Endothelial cell (in vitro differentiated cells): ENCODE measurements around the gene C17orf113. TPM values are rescaled to one million over a fixed set of nuclear protein-coding genes. Genes with fewer than 3 reads are reported as not detected.

Experiments used
- DNase-seq: peaks from one replicate; pipeline ENCODE4 v3.0.0; 2021; ENCODE audit warnings: low spot score
- H3K27ac Mint-ChIP-seq: one replicate; pipeline ENCODE4 v1.8.0; 2021; ENCODE audit warnings: mixed read lengths, inconsistent platforms; ENCODE audit not compliant: unreplicated experiment
- H3K27me3 Mint-ChIP-seq: one replicate; pipeline ENCODE4 v1.8.0; 2021; ENCODE audit warnings: mild to moderate bottlenecking, moderate library complexity, mixed read lengths, inconsistent platforms; ENCODE audit not compliant: unreplicated experiment
- H3K36me3 Mint-ChIP-seq: one replicate; pipeline ENCODE4 v1.8.0; 2021; ENCODE audit warnings: mild to moderate bottlenecking, low read depth, mixed read lengths, inconsistent platforms; ENCODE audit not compliant: unreplicated experiment
- H3K4me1 Mint-ChIP-seq: one replicate; pipeline ENCODE4 v1.8.0; 2021; ENCODE audit warnings: mild to moderate bottlenecking, mixed read lengths, inconsistent platforms; ENCODE audit not compliant: unreplicated experiment
- H3K4me3 Mint-ChIP-seq: one replicate; pipeline ENCODE4 v1.8.0; 2021; ENCODE audit warnings: mild to moderate bottlenecking, mixed read lengths, inconsistent platforms; ENCODE audit not compliant: unreplicated experiment
- H3K9me3 Mint-ChIP-seq: one replicate; pipeline ENCODE4 v1.8.0; 2021; ENCODE audit warnings: mixed read lengths, inconsistent platforms; ENCODE audit not compliant: unreplicated experiment
- total RNA-seq: library from RNA; stranded (reverse); fragmentation: NEBNext Ultra II Directional; extraction: Animal tissue kit (Norgen Biotek cat#: 25700); gene quantifications from one replicate; pipeline ENCODE4 v1.2.1, GENCODE V29; 2021; ENCODE audit not compliant: unreplicated experiment
- TF ChIP-seq, protein P1 (sequence below): fragments of 200-600 bp; sonication (generic); IDR thresholded peaks from one replicate; pipeline ENCODE4 v1.5.0; 2021; ENCODE audit warnings: antibody characterized with exemption; ENCODE audit not compliant: unreplicated experiment

C17orf113 gene
- total RNA-seq, 1 donor from 2014 or later = 1.6 TPM

DNA sequence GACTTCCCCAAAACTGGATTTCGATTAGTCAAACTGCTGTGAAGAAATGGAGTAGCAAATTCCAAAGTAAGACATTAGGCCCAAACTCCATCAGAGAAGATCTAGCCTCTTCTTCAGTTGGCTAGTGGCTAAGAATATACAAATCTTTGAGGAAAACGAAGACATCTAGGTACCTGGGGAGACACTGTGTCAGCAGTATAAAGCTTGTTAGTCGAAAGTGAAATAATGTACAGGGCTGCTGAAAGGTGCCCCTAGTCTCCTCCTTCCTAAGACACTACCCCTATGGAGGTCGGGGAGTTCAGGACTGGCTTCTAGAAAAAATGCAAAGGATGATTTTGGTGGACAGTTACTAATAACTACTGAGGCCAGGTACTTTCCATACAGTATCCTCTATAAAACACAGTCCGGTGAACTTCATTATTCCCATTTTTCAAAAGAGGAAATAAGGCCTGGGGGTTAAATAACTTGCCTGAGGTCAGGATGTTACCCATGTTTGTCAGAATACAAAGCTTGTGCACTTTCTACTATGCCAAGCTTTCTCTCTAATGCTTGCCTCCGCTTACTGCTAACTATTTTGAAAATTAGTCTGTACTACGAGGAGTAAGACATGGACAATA, 48.1 kb downstream of the C17orf113 start:
- H3K4me1 Mint-ChIP-seq = peaks cover 4% of the 10 kb centered on the region
- TF ChIP-seq, protein P1, sequence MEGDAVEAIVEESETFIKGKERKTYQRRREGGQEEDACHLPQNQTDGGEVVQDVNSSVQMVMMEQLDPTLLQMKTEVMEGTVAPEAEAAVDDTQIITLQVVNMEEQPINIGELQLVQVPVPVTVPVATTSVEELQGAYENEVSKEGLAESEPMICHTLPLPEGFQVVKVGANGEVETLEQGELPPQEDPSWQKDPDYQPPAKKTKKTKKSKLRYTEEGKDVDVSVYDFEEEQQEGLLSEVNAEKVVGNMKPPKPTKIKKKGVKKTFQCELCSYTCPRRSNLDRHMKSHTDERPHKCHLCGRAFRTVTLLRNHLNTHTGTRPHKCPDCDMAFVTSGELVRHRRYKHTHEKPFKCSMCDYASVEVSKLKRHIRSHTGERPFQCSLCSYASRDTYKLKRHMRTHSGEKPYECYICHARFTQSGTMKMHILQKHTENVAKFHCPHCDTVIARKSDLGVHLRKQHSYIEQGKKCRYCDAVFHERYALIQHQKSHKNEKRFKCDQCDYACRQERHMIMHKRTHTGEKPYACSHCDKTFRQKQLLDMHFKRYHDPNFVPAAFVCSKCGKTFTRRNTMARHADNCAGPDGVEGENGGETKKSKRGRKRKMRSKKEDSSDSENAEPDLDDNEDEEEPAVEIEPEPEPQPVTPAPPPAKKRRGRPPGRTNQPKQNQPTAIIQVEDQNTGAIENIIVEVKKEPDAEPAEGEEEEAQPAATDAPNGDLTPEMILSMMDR = no peak
- no peak for DNase-seq
- H3K4me3 Mint-ChIP-seq = no peak overlapping the region
- H3K27ac Mint-ChIP-seq = no peak overlapping the region
- H3K27me3 Mint-ChIP-seq = no peaks in the 10 kb centered on the region
- peaks cover 17% of the 10 kb centered on the region for H3K36me3 Mint-ChIP-seq
- no peaks in the 10 kb centered on the region for H3K9me3 Mint-ChIP-seq

DNA sequence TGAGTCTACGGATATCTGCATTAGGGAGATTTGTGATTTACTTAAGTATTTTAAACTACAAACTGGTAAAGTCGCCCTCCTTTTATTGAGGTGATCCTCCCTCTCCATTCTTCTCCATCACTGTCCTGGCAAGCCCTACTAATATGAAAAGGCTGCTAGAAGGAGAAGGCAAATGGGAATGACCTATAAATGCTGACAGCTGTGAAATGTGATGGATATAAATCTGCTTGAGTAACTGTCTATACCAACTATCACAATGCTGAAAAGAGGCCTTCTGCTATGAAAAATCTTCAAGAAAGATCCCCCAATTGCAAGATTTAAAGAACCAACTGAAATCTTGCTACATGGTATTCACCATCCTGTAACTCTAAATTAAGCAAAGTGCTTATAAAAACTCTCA, 48.7 kb downstream of the C17orf113 start:
- H3K9me3 Mint-ChIP-seq = no peaks in the 10 kb centered on the region
- no peak overlapping the region for H3K4me3 Mint-ChIP-seq
- peaks cover 17% of the 10 kb centered on the region for H3K36me3 Mint-ChIP-seq
- TF ChIP-seq, protein P1 = no peak
- no peak for DNase-seq
- no peaks in the 10 kb centered on the region for H3K27me3 Mint-ChIP-seq
- H3K4me1 Mint-ChIP-seq = peaks cover 4% of the 10 kb centered on the region
- no peak overlapping the region for H3K27ac Mint-ChIP-seq

DNA sequence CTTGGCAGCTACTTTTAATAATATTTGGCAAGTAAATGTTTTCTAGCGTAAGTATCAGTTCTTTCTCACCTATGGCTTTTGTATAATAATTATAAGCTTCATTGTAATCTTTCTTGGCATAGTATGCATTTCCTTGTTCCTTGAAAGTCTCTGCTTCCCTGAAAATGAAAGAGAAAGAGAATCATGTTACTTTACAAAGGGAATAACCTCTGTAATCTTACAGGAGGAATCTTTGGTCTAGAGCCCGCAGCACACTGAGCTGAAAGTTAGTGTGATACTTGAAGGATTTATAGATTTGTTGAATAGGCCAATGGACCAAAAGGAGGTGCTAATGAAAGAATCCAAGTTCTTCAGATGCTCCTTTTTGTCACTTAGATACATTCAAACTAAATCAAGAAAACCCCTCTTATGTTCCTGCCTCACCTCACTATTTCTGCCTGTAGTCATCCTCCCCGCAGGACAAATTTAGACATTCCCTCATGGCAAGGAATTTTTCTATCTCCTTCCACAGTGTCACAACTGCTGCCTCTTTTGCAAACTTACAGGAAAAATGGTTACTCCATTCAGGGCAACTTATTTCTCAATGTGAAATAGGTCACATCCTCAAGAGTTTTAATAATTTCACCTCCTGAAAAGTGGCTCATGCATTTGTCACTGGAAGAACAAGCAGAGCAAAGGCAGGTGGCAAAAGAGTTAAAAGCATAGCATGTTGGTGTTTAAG, 49.8 kb downstream of the C17orf113 start:
- H3K36me3 Mint-ChIP-seq = peaks cover 26% of the 10 kb centered on the region
- H3K4me1 Mint-ChIP-seq = peaks cover 4% of the 10 kb centered on the region
- no peak overlapping the region for H3K27ac Mint-ChIP-seq

DNA sequence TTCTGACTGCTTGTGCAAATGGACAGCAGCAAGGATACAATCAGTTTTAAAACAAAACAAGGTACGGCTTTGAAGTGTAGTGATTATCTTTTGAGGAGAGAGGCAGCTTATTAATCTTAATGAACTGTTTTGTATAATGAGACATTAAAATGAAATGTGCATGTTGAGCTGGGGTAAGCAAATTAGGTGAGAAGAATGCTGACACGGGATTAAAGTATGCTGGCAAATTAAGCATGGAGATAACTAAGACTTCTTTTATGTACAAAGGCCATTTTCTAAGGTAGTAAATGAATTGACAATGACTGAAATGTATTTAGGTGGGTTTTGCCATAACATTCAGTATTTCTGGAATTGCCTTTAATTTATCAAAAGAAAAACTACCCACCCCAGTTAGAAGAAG, 51.9 kb downstream of the C17orf113 start:
- H3K4me3 Mint-ChIP-seq = no peak overlapping the region
- no peak overlapping the region for H3K27ac Mint-ChIP-seq
- DNase-seq = no peak
- peaks cover 4% of the 10 kb centered on the region for H3K4me1 Mint-ChIP-seq
- TF ChIP-seq, protein P1 = no peak
- no peaks in the 10 kb centered on the region for H3K9me3 Mint-ChIP-seq
- H3K27me3 Mint-ChIP-seq = no peaks in the 10 kb centered on the region
- peaks cover 36% of the 10 kb centered on the region for H3K36me3 Mint-ChIP-seq

More for the DNA sequence above, 49.8 kb downstream of the C17orf113 start:
- Mint-ChIP-seq H3K4me3 (no peak overlapping the region), H3K27me3 (no peaks in the 10 kb centered on the region), H3K9me3 (no peaks in the 10 kb centered on the region)
- TF ChIP-seq, protein P1 = no peak
- DNase-seq = no peak

DNA sequence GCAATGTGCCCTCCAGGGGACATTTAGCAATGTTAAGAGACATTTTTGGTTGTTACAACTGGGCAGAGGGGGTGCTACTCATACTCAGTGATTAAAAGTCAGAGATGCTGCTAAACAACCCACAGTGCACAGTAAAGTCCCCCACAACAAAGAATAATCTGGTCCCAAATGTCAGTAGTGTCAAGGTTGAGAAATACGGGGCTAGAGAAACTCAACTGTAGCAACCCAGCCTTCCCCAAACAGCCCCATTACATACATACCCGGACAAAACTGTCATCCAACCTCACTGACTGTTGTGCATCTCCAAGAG, 53.6 kb downstream of the C17orf113 start:
- TF ChIP-seq, protein P1 = no peak
- DNase-seq = no peak
- H3K27me3 Mint-ChIP-seq = no peaks in the 10 kb centered on the region
- no peak overlapping the region for H3K4me3 Mint-ChIP-seq
- no peaks in the 10 kb centered on the region for H3K4me1 Mint-ChIP-seq
- peaks cover 45% of the 10 kb centered on the region for H3K36me3 Mint-ChIP-seq
- H3K27ac Mint-ChIP-seq = no peak overlapping the region
- no peaks in the 10 kb centered on the region for H3K9me3 Mint-ChIP-seq
